Frontal cortex (tissue), 4 donors: Measurements from ENCODE around the gene VTI1A. TPM values are rescaled to one million over a fixed set of nuclear protein-coding genes. Genes with fewer than 3 reads are reported as not detected.

Experiments used
- DNase-seq, 2 donors: peaks; one replicate each; pipeline ENCODE4 v3.0.0; 2012; ENCODE audit warnings: low spot score in 2 of 2
- FAIRE-seq: peaks from 2 replicates; lab custom pipeline; 2012; peaks lifted over from hg19 to GRCh38; lab: Jason Lieb, UNC
- total RNA-seq: library from RNA; depleted of rRNA; stranded (reverse); fragments of >200 nt; gene quantifications from one replicate; pipeline ENCODE4 v1.2.3, GENCODE V29; 2014
- donor health status: control.
- donor health status: control.
- donor health status: control.

Gene VTI1A
- total RNA-seq, 1 donor from 2014 or later = 48.1 TPM

GRCh38 chr10:112735041-112735695, 288.2 kb downstream of the VTI1A start:
- no peak for DNase-seq
- FAIRE-seq = no peak

- FAIRE-seq (no peak), DNase-seq (no peak)
These were observed 291.9 kb downstream of the VTI1A start for GRCh38 chr10:112738606-112739591.

- FAIRE-seq (no peak), DNase-seq (no peak)
These were observed 292.8 kb downstream of the VTI1A start for GRCh38 chr10:112739592-112740353.

- no peak for FAIRE-seq
- no peak for DNase-seq
These were observed 294.9 kb downstream of the VTI1A start for GRCh38 chr10:112741830-112742402.

GRCh38 chr10:112744181-112745096, 297.4 kb downstream of the VTI1A start:
- FAIRE-seq (no peak), DNase-seq (no peak)

- DNase-seq (no peak), FAIRE-seq (no peak)
These were observed 299.3 kb downstream of the VTI1A start for GRCh38 chr10:112746329-112746728.

GRCh38 chr10:112750427-112751167, 303.6 kb downstream of the VTI1A start:
- FAIRE-seq (no peak), DNase-seq (no peak)

- no peak for FAIRE-seq
- DNase-seq = no peak
These were observed 304.6 kb downstream of the VTI1A start for GRCh38 chr10:112751651-112752050.

GRCh38 chr10:112752288-112752687, 305.3 kb downstream of the VTI1A start:
- no peak for FAIRE-seq
- DNase-seq = no peak

GRCh38 chr10:112753961-112754411, 307.0 kb downstream of the VTI1A start:
- DNase-seq (no peak), FAIRE-seq (no peak)

GRCh38 chr10:112755446-112756234, 308.6 kb downstream of the VTI1A start:
- DNase-seq (no peak), FAIRE-seq (no peak)

GRCh38 chr10:112756235-112756527, 309.2 kb downstream of the VTI1A start:
- FAIRE-seq (no peak), DNase-seq (no peak)

- DNase-seq = no peak
- FAIRE-seq = no peak
These were observed 311.9 kb downstream of the VTI1A start for GRCh38 chr10:112758961-112759360.

- DNase-seq (no peak), FAIRE-seq (no peak)
These were observed 312.5 kb downstream of the VTI1A start for GRCh38 chr10:112759496-112759895.

GRCh38 chr10:112761256-112761655, 314.2 kb downstream of the VTI1A start:
- FAIRE-seq (no peak), DNase-seq (no peak)

- FAIRE-seq (no peak), DNase-seq (no peak)
These were observed 317.0 kb downstream of the VTI1A start for GRCh38 chr10:112763916-112764520.

GRCh38 chr10:112765717-112766235, 318.8 kb downstream of the VTI1A start:
- FAIRE-seq (no peak), DNase-seq (no peak)
